Right hindlimb (tissue), 1 donor: ENCODE measurements around the gene PAPSS2.

ENCODE experiments used
- DNase-seq: peaks from one replicate; pipeline ENCODE4 v3.0.0-alpha.2; 2018

The PAPSS2 gene

DNA sequence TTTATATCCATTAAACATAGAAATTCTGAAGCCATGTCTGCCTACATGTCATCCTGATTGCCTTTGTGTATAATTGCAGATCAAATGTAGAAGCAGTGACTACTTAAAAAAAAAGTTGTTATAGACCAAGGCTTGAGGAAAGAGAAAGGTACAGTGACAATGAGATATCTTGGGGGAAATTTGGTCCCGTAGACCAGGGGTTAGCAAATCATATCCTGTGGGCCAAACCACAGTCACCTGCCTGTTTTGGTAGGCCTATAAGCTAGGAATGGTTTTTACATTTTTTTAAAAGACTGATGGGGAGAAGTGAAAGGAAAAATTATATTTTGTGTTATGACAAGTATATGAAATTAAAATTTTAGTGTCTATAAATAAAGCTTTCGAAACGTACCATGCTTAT, 12.9 kb downstream of the PAPSS2 start:
- DNase-seq: no peak

DNA sequence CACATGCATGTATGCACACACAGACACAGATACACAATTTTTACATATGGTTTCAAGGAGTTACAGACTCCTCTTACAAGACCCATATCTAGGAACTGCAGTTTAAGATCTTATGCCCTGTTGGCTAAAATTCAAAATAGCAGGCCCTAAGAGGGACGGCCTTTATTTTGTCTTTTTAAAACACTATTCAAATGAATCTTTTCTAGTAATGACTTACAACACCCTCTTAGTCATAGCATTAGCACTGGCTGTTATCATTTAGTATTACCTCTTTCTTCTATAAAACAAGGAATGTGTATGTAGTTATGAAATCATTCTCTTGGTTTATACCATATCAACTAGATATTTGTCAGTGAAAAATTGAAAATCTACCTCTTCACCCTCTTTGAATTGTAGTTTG, 15.3 kb downstream of the PAPSS2 start:
- no peak for DNase-seq

DNA sequence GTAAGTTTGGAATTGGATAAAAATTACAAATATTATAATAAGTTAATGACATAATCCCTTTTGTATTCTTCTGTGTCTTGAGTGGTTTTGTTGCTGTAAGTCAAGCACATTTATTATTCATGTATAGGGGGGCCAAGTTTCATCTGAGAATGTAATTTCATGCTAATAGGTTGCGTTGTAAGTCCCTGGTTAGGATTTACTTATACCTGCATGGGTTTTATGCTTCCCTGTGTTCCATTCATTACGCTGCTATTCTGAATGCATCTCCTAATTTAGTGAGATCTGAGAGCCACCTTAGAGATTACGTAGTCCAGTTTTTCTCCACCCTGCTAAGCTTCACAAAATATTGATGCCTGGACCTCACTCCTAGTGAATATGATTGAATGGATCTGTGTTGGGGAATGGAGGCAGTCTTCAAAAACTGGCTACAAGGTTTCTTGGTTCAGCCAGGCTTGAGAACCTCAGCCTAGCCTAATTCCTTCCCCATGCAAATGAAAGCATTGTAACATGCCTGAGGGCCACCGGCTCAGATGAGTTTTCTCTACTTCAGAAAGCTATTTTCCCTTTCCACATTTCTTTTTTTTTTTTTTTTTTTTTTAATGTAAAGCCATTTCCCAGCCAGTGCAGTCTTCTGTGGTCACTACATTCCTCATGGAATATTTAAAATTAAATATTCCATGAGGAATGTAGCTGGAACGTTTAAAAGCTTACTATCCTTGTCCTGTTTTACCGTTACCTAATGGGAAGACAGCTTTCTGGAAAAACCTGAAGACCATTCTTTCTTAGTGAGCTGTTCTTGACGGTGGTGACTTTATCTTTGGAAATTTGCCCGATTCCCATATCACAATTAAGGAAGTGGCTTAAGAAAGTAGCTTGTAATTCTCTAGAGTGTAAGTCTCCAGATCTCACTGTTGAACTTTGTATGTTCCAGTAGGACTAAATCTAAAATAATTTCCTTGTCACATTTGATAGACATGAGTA, 16.0 kb downstream of the PAPSS2 start:
- no peak for DNase-seq

DNA sequence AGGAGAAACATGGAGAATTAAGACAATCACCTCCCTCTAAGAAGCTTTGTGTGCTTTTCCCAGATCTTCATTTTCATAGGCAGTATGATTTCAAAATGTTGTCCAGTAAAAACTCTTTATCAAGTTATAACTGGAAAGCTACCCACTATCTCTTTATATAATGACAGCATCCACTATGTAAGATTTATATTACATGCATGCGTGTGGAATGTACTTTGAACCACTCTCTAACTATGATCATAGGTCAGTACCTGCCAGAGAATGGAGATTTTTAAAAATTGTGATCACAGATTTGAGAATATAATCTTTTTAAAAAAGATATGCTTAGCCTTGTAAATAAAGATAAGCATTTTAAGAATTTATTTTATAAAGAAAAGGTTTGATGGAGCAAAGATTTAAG, 17.9 kb downstream of the PAPSS2 start:
- no peak for DNase-seq

DNA sequence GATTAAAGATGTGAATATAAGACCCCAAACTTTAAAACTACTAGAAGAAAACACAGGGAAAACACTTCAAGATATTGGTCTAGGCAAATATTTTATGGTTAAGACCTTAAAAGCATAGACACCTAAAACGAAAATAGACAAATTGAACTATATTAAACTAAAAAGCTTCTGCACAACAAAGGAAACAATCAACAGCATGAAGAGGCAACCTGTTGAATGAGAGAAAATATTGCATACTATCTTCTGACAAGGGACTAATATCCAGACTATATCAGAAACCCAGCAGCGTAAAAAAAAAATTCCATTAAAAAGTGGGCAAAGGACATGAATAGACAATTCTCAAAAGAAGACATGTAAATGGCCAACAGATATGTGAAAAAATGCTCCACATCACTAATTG, 18.6 kb downstream of the PAPSS2 start:
- DNase-seq: no peak

DNA sequence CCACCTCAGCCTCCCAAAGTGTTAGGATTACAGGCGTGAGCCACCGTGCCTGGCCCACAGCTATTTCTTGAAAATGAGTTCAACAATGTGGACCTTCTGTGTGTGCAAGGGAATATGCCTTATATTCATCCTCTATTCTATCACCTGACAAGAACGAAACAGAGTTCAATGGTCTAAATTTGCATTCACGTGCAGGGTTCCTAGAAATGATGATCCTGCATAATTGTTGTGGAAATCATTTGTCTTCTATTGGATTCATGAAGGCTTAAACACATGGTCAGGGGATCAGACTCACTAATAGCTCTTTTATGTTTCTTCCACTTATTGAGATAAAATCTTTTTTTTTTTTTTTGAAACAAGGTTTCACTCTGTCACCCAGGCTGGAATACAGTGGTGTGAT, 23.7 kb downstream of the PAPSS2 start:
- DNase-seq: no peak

DNA sequence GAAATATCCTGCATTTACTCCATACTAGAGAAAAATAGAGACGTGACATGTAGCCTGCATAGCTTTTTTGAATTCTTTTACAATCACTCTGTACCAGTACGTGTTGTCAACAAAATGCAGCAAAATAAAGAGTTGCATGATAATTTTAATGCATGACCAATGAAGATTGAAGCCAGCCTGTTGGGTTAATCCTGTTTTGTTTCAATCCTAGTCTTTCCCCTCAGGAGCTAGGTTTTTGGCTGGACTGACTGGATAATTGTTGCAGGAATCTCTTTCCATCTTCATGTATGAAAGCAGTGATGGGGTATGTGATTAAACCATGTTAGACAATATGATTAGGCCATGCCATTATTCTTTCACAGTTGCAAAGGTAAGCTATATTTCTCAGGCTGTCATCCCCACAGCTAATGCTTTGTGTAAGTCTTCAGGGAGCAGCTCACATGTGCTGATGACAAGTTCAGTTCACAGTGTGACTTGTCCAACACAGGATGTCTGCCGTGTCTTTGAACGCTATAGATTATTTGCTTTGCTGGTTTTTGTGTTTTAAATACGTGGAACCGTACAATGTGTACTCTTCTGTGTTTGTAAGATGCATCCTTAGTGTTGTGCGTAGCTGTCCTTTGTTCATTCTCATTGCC, 24.4 kb downstream of the PAPSS2 start:
- no peak for DNase-seq

DNA sequence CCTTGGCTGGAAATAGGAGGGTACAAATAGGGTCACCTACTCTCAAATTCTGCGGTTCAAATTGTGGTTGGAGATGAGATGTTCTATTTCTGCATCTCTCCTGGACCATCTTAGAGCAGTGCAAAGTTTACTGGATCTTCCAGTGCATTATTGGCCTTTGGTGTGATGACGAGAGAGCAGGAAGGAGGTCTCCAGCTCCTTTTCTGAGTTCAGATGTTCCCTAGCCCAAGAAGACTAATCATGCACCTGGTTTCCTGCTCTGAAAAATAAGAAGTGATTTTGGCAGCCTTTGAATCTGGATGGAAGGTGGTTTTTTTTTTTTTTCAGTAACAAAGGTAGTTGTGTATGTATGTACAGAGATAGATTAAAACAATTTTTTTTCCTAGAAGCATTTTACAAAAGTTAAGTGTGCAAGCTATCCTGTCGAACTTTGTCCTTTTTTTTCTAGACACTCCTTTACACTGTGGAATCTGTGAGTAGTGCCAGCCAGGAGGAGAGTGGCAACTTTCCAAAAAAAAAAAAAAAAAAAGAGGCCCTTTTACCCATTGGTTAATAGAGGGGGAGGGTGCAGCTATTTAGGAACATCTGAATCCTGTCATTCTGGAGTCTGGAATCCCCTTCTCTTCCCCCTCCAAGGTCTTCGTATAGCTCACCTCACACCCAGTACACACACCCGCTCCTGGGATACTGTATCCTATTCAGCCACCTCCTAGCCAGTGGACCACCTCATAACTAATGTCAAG, 26.3 kb downstream of the PAPSS2 start:
- no peak for DNase-seq

DNA sequence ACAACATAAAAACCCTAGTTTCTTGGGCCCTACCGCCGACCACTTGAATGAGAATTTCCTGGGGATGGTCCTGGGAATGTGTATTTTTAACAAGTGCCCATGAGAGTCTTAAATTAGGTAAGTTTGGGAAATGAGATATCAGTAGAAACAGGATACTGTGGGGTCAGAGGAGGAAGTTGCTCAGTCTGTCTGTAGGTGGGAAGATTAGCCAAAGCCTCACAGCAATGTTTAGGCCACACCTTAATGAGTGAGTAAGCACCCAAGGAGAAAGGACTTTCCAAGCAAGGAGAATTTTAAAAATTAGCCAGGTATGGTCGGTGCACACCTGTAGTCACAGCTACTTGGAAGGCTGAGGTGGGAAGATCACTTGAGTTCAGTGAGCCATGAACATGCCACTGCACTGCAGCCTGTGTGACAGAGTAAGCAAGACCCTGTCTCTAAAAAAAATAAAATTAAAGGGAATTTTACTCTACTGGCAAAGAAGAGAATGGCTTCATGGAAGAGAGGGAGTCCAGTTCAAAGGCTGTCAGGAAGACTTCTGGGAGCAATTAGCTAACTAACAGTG, 31.9 kb downstream of the PAPSS2 start:
- DNase-seq: no peak

DNA sequence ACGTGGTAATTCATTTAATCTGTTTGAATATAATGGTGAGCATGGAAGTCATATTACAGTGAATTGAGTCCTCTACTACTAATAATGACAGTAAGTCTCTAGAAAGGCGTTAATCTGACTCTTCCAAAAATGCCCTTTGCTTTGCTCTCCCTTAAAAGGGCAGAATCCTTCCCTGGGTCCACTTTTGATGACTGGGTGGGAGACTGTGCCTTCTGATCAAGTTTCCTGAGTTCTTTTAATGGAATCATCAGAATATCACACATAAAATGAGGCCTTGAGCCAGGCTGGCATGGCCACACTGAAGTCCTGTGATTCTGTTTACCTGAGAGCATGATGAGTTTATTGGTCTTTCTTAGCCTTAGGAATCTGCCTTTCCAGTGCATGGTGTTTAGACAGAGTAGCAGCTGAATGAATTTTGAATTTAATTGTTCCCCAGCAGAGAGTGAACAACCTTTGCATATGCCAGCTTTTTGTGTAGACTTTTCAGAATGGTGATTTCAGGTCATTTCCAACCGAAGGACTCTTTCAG, 33.3 kb downstream of the PAPSS2 start:
- no peak for DNase-seq

DNA sequence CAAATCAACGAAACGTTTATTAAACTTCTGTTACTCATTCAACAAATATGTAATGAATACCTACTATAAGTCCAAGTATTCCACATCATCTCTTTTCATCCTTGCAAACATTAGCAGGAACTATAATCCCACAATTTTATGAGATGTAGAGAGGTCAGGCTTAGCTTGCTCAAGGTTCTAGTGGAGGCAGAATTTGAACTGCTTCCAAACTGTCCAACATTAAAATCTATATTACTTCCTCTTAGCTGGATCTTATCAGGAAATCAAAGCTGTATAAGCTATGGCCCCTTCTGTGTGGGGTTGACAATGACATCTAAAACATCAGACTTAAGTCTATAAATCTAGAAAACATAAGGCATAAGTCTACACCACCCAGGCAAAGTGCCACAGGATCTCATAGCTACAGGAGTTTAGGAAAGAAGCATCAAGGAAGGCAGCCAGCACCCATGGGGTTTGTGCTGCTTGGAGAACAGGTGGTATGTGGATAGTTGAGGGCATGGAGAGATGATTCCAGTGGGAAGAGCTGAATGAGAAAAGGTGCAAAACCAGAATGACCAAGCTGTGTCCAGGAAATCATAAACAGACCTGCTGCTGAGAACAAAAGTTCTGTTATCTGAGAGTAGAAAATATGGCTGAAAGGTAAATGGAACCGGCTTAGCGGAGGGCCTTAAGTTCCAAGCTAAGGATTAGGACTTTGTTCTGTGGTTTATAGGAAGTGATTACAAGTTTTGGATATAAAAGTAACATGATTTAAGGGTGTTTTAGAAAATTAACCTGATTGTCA, 34.5 kb downstream of the PAPSS2 start:
- no peak for DNase-seq

DNA sequence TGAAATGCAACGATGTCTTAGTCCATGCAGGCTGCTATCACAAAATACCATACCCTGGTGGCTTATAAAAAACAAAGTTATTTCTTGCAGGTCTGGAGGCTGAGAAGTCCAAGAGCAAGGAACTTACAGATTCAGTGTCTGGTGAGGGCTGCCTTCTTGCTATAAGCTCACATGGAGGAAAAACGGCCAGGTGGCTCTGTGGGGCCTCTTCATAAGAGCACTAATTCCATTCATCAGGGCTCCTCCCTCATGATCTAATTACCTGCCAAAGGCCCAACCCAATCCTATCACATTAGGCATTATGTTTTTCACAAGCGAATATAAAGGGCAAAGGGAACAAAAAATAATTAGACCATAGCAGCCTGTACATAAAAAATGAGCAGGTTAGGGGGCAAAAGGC, 35.4 kb downstream of the PAPSS2 start:
- DNase-seq: no peak

DNA sequence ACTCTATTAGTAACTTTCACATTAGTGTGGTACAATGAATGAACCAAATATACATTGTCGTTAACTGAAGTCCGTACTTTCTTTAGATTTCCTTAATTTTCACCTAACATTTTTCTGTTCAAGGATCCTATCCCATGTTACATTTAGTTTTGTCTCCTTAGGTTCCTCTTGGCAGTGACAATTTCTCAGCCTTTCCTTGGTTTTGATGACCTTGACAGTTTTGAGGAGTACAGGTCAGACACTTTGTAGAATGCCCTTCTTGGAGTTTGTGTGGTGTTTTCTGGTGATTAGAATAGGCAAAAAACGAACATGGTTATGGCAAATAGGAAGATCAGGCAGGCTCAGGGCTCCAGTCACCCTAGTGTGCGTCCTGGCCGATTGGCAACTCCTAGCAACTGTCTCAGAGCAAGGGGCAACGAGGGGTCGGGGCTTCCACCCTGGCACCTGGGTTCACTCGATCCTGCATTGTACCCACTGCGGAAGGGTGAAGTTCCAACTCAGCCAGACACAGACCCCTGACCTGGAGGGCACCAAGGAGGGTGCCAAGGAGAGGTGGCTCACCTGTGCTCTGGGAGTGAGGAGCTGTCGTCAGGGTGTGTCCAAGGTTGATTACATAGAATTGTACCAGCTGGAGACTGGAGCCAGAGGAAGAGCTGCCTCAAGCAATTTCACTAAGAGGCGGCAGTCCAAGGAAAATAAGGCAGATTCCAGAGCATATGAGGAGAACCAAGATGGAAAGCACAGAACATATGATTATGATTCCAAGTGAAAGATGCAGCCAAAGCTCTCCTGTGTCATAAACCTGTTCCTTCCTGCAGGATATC, 37.5 kb downstream of the PAPSS2 start:
- no peak for DNase-seq

DNA sequence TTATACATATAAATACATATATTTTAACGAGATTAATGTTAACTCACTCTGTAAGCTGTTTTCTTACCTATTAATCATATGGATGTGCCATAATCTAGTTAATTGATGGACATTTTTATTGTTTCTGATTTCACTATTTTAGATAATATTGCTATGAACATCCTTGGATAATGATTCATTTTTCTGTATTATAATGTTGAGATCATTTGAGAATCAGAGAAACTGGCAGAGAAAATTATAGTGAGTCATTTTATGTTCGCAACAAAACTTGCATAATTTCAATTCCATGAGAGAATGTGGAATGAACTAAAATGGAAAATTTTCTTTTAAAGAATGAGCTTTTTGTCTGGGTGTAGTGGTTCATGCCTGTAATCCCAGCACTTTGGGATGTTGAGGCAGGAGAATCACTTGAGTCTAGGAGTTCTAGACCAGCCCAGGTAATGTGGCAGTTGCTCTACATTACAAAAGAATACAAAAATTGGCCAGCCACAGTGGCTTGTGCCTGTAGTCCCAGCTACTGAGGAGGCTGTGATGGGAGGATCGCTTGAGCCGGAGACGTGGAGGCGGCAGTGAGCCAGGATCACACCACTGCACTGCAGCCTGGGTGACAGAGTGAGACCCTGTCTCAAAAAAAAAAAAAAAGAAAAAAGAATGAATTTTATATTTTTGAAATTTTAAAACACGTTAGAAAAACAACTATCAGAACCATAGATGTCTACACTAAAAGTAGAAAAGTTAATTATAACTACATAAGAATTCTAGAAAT, 40.5 kb downstream of the PAPSS2 start:
- DNase-seq: no peak

DNA sequence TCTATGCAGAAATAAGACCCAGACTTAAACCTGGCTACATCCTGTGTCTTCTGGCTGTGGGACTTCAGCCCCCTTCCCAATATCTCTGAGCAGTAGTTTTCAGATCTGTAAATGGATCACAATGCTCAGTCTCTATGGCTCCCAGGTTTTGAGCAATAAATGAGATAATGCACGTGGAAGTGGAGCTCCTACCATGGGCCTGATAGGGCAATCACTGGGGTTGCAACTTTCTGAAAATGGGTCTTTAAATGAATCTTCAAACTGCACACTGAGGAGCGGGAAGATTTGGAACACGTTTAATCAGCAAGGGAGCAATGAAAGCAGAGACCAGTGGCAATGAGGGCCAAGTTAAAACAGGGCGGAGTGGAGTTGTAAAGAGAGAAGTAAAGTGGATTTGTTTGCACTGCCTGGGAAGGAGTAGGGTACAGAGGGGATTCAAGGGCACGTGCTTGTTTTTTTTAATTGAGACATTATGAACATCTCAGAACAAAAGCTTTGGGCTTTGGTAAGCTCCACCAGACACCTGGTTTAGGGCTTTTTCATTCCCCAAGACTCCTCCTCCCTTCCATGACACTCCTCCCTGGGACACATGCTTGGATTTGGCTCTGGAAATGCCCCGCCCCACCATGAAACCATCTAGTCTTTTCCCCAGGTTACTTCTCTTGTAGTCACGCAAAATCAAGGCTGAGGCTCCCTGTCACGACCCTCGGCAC, 42.7 kb downstream of the PAPSS2 start:
- DNase-seq: no peak

DNA sequence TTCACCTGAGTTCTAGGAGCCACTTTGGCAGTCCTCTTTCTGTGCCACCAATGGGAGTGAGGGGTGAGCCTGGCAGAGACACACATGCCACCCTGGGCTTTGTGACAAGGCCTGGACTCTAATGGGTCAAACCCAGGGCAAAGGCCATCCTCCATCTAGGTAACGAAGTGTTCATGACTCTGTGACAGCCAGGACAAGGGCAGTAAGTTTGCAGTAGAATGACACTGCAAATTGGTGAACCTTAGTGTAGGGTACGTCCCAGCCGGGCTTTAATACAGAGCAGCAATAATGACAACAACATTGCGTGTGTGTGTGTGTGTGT, 43.3 kb downstream of the PAPSS2 start:
- DNase-seq: no peak

DNA sequence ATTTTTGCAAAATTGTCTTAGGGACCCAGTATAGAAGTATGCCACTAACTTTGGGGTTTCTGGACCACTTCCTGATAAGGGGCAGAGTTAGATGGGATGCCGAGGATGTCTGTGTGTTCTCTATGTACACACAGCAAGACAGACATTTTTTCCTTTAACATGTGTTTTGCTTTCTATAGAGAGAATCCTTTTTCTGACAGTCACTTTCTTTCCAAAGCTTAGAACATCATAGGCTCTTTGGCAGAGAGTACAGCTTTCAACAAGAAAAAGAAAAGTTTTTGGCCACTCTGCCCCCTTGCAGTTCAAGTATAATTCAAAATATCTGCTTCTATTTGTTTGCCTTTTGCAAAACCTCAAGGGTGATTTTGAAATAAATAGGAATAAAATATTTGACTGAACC, 44.1 kb downstream of the PAPSS2 start:
- DNase-seq: no peak

DNA sequence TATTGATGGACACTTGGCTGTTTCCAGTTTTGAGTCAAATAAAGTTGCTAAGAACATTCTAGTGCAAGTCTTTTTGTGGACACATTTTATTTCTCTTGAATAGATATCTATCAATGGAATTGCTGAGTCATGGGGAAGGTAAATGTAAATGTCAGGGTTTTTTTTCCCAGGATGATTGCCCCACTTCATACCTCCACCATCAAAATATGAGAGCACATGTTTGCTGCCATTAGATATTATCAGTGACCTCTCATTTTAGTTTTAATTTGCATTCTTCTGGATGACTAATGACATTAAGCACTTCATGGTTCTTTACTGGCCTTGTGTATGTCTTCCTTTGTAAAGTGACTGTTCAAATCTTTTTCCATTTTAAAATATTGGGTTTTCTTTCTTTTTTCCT, 45.7 kb downstream of the PAPSS2 start:
- no peak for DNase-seq

DNA sequence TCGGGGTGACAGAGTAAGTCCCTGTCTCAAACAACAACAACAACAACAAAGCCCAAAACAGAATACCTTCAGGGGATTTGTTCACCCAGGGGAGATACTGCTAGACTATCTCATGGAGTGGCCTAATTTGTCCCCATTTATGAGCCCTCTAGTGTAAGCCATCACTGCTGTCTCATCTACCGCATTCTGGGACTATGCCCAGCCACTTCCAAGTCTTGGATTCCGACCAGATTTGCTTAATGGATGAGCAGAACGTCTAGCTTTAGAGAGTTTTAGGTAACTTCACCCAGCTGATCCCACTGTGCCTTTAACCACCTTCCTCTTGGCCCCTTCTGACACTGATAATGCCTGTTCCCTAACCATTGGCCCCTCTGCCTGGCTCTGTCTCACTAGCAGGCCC, 47.1 kb downstream of the PAPSS2 start:
- no peak for DNase-seq

DNA sequence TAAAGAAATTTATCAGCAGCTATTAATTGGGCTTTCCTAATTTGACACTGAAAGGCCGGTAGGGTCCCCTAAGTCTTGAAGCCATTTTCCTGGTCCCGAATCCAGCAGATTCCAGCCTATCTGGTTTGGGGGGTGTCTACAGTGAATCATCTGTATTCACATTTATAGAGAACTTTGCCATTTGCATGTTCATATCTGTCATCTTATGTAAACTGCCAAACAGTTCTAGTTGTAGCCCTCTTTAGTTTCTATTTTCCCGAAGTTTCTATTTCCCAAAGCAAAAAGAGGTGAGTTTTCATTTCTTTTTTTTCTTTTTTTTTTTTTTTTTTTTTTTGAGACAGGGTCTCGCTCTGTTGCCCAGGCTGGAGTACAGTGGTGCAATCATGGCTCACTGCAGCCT, 47.6 kb downstream of the PAPSS2 start:
- no peak for DNase-seq
